ENCODE results near the gene LRP5.

Gene LRP5

DNA sequence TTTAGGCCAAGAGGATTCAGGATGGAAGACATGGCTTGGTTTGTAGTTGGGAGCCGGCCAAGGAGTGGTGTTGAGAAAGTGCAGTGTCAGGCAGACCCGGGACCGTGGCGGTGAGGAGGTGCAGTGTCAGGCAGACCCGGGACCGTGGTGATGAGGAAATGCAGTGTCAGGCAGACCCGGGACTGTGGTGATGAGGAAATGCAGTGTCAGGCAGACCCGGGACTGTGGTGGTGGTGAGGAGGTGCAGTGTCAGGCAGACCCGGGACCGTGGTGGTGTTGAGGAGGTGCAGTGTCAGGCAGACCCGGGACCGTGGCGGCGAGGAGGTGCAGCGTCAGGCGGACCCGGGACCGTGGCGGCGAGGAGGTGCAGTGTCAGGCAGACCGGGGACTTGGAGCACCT is 59.7 kb downstream of the LRP5 start:
- DNase-seq: no peak

DNA sequence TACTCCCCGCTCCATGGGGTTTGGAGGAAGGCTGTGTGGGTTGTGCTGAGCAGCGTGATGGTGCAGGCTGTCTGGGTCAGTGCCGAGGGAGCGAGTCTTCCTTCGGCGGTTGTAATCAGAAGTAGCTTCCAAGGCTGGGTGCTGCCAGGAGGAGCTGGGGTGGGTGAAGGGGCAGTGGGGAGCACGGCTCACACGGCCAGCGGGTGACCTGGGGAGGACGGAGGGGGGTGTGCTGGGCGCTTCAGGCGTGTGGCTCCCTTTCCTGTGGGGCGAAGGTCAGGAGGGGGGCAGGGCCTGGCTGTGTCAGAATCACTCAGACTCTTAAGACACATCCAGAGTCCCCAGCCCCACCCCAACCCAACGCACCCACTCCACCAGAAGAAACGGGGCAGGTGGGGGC is 60.2 kb downstream of the LRP5 start:
- DNase-seq: no peak

DNA sequence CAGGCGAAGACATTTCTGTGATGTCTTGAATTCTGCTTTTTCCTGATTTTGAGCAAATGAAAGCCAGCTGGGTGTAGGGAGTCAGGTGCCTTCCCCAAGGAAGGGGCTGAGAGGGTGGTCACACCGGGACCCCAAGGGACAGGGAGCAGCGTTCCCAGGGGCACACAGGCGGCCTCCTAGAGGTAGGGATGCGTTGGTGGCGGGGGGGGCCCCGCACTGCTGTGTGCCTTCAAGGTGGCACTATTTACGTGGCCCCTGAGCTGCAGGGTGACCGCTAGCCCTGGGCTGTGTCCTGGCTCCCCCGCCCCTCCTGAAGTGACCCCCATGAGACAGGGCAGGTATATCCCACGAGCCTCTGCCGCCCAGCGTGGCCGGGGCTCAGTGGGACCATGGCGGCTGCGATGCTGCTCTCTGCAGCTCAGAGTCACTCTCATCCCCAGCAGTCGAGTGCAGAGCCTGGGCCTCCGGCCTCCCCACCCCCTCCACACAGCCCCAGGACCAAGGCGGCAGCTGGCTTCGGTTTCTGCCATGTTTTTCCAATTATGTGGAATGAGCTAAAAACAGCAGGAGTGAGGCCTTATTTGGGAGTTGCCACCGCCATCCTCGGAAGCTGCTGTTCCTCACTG is 60.9 kb downstream of the LRP5 start:
- DNase-seq: no peak

- no peak for DNase-seq
Observed at GRCh38 chr11:68373815-68374501, 61.6 kb downstream of the LRP5 start.

GRCh38 chr11:68374531-68374930 is 62.1 kb downstream of the LRP5 start:
- no peak for DNase-seq

GRCh38 chr11:68375337-68375736 is 62.9 kb downstream of the LRP5 start:
- no peak for DNase-seq

DNA sequence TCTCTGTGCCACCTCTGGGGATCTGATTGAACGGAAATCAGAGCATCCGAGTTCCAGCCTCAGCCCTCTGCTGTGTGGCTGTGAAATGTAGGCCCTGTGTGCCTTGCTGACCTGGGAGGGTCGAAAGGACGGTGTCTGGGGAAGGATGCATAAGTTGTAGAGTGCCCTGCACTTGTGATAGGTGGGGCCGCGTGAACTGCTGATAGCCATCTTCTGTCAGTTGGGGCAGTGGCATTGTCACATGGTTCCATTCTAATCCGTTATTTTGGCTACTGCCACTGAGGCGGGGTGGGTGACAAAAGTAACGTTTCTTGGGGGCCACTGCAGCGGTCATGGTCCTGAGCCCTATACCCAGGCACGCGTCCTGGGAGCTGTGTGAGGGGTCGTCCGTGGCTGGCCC is 63.4 kb downstream of the LRP5 start:
- DNase-seq: no peak

DNA sequence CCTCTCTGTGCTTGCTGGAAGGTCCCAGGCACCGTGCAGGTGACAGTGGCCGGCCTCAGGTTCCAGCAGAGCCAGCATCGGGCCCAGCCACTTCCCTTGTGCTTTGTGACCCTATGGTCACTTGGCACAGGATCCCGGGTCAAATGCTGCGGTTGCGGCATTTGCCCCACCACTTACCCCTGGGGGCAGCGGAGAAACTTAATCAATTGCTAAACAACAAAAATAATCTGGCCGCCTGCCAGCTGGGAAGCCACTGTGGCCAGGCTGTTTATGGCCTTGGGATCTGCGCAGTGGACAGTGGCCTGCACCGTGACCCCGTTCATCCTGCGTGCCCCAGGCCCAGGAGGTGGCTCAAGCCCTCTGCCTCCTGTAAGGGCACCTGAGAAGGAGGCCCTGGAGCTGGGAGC is 65.0 kb downstream of the LRP5 start:
- DNase-seq: no peak

GRCh38 chr11:68379206-68379605 is 66.8 kb downstream of the LRP5 start:
- no peak for DNase-seq

- no peak for DNase-seq
Observed at GRCh38 chr11:68380786-68381622, 68.6 kb downstream of the LRP5 start.

DNA sequence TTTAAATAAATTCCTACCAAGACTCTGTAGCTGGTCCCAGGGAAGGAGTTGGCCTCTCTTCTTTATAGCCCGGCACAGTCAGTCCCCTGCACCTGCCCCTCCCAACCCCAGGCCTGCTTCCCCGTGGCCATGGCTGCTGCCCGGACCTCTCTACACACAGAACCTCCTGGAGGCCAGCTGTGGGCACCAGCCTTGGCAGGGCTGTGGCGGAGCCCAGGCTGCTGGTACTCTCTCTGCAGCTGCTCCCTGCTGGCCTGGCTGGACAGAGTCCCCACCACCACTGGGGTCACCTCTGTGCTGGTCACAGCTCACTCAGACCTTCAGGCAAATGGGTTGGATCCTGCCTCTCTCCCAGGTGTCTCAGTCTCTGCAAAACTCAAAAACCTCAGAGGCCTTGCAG is 69.3 kb downstream of the LRP5 start:
- no peak for DNase-seq

GRCh38 chr11:68382358-68382998 is 70.1 kb downstream of the LRP5 start:
- DNase-seq: no peak

GRCh38 chr11:68383976-68384501 is 71.6 kb downstream of the LRP5 start:
- DNase-seq: peak in 1 of 2 experiments; percentile 24

GRCh38 chr11:68384530-68385081 is 72.2 kb downstream of the LRP5 start:
- DNase-seq: no peak

DNA sequence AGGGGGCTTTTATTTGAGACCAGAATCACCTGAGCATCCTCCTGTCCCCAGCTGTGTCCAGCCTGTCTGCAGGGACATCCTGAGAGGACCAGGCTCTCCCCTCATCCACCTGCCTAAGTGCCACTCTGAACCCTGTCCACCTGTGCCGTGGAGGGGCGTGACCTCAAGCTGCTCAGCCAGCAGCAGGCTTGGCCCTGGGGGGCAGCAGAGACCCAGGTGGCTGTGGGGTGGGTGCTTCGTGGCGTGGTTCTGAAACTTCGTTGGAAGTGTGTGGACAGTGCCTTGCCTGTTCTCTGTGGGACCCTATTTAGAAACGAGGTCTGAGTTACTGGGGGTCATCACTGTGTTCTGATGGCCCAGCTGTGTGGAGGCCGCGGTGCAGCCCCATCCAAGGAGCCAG is 72.7 kb downstream of the LRP5 start:
- no peak for DNase-seq

- DNase-seq: no peak
Observed at GRCh38 chr11:68386331-68386978, 74.1 kb downstream of the LRP5 start.

DNA sequence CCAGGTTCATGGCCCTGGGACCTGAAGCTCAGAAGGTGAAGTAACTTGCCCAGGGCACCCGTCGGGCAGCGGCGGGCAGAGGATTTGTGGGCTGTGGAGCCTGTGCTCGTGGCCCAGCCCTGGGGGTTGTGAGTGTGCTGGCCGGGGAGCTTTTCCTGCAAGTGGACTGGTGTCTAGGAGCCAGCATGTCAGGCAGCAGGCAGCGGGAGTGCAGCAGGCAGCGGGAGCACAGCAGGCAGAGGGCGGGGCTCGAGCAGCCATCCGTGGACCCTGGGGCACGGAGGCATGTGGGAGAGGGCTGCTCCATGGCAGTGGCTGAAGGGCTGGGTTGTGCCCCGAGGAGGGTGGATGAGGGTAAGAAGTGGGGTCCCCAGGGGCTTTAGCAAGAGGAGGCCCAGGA is 75.4 kb downstream of the LRP5 start:
- no peak for DNase-seq

DNA sequence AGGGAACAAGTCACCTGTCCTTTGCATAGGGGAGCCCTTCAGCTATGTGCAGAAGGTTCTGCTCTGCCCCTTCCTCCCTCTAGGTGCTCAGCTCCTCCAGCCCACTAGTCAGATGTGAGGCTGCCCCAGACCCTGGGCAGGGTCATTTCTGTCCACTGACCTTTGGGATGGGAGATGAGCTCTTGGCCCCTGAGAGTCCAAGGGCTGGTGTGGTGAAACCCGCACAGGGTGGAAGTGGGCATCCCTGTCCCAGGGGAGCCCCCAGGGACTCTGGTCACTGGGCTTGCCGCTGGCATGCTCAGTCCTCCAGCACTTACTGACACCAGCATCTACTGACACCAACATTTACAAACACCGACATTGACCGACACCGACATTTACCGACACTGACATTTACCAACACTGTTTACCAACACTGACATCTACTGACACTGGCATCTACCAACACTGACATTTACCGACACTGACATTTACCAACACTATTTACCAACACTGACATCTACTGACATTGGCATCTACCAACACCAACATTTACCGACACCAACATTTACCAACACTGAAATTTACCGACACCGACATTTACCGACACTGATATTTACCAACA is 76.3 kb downstream of the LRP5 start:
- DNase-seq: no peak

GRCh38 chr11:68390315-68390714 is 77.9 kb downstream of the LRP5 start:
- DNase-seq: no peak

DNA sequence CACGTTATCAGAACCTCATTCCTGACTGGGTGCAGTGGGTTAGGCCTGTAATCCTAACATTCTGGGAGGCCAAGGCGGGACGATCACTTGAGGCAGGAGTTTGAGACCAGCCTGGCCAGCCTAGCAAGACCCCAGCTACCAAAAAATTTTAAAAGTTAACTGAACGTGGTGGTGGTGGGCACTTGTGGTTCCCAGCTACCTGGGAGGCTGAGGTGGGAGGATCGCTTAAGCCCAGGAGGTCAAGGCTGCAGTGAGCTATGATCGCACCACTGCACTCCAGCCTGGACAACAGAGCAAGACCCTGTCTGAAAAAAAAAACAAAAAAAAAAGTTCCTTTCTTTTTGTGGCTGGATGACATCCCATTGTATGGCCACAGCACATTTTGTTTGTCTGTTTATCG is 80.4 kb downstream of the LRP5 start:
- DNase-seq: no peak

- no peak for DNase-seq
Observed at GRCh38 chr11:68396516-68396915, 84.1 kb downstream of the LRP5 start.

DNA sequence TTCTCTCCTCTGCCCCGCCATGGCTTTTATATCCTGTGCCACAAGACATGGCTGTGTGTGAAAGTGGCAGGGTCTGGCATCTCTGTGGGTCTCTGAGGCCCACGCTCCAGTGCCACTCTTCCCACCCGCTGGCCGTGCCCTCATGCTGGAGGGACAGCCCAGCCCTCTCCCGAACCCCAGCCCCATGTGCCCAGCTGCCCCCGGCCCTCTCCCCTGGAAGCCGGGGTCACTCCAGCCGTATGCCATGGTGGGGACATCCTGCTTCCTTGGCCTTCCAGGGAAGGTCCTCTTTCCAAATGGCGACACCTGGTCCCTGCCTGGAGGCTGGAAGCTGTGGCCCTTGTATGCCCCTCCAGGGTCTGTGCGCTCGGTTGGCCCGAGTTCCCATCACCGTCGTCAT is 84.9 kb downstream of the LRP5 start:
- no peak for DNase-seq
